Fibroblast of skin of right biceps (primary cell): Measurements from ENCODE around the gene UTP20.
"Not testable (repeated sequence)": the region's sequence is repeated elsewhere in the genome, so short reads cannot be mapped to it uniquely, and the experiment has no call there.

Source experiments
- DNase-seq: peaks from one replicate; pipeline ENCODE4 v3.0.0-alpha.2; 2013

UTP20 gene

GRCh38 chr12:101328917-101329316 lies 49.0 kb downstream of the UTP20 start:
- no peak for DNase-seq

GRCh38 chr12:101330631-101331030 lies 50.7 kb downstream of the UTP20 start:
- DNase-seq: no peak

- DNase-seq: no peak
Observed at GRCh38 chr12:101336437-101336836, 56.5 kb downstream of the UTP20 start.

GRCh38 chr12:101338087-101338486 lies 58.2 kb downstream of the UTP20 start:
- DNase-seq: no peak

- DNase-seq: no peak
Observed at GRCh38 chr12:101343893-101344292, 64.0 kb downstream of the UTP20 start.

- DNase-seq: no peak
Observed at GRCh38 chr12:101351682-101352081, 71.8 kb downstream of the UTP20 start.

GRCh38 chr12:101356794-101357193 lies 76.9 kb downstream of the UTP20 start:
- DNase-seq: no peak

- DNase-seq: no peak
Observed at GRCh38 chr12:101361455-101361854, 81.5 kb downstream of the UTP20 start.

GRCh38 chr12:101368016-101368415 lies 88.1 kb downstream of the UTP20 start:
- DNase-seq: no peak

- no peak for DNase-seq
Observed at GRCh38 chr12:101372431-101372830, 92.5 kb downstream of the UTP20 start.

- no peak for DNase-seq
Observed at GRCh38 chr12:101375573-101375972, 95.7 kb downstream of the UTP20 start.

GRCh38 chr12:101379149-101379548 lies 99.2 kb downstream of the UTP20 start:
- no peak for DNase-seq

GRCh38 chr12:101391181-101391580 lies 111.3 kb downstream of the UTP20 start:
- not testable (repeated sequence) for DNase-seq

- DNase-seq: no peak
Observed at GRCh38 chr12:101407049-101407435, 127.1 kb downstream of the UTP20 start.

GRCh38 chr12:101407436-101408345 lies 127.8 kb downstream of the UTP20 start, which contains the start of gene ARL1:
TSS of gene ARL1 (minus strand) at chr12:101407772. CDS start at chr12:101407645, 127 bp downstream.
- peak; percentile 91 for DNase-seq

- DNase-seq: not testable (repeated sequence)
Observed at GRCh38 chr12:101410169-101410568, 130.3 kb downstream of the UTP20 start.

- peak; percentile 35 for DNase-seq
Observed at GRCh38 chr12:101414533-101415119, 134.7 kb downstream of the UTP20 start.

- DNase-seq: no peak
Observed at GRCh38 chr12:101415228-101415627, 135.3 kb downstream of the UTP20 start.

- DNase-seq: not testable (repeated sequence)
Observed at GRCh38 chr12:101422066-101422465, 142.2 kb downstream of the UTP20 start.

- no peak for DNase-seq
Observed at GRCh38 chr12:101424620-101425019, 144.7 kb downstream of the UTP20 start.

- no peak for DNase-seq
Observed at GRCh38 chr12:101430456-101430855, 150.6 kb downstream of the UTP20 start.

- DNase-seq: no peak
Observed at GRCh38 chr12:101436136-101436535, 156.2 kb downstream of the UTP20 start.
